Mesothelial cell of epicardium (in vitro differentiated cells): ENCODE measurements around the gene SAPCD2. TPM values are rescaled to one million over a fixed set of nuclear protein-coding genes. Genes with fewer than 3 reads are reported as not detected.

Experiments used
- DNase-seq, 2 experiments: peaks; one replicate each; pipeline ENCODE4 v3.0.0; 2021; ENCODE audit warnings: low spot score in 2 of 2; ENCODE audit not compliant: unreplicated experiment in 2 of 2
- H3K27ac Mint-ChIP-seq: 2 replicates; pipeline ENCODE4 v1.8.0; 2021; ENCODE audit warnings: mixed read lengths
- H3K27me3 Mint-ChIP-seq: 2 replicates; pipeline ENCODE4 v1.8.0; 2021; ENCODE audit warnings: low read depth, mixed read lengths
- H3K36me3 Mint-ChIP-seq: 2 replicates; pipeline ENCODE4 v1.8.0; 2021; ENCODE audit warnings: mixed read lengths
- H3K4me1 Mint-ChIP-seq: 2 replicates; pipeline ENCODE4 v1.8.0; 2021; ENCODE audit warnings: mixed read lengths
- H3K4me3 Mint-ChIP-seq: 2 replicates; pipeline ENCODE4 v1.8.0; 2021; ENCODE audit warnings: mild to moderate bottlenecking, moderate library complexity, mixed read lengths
- H3K9me3 Mint-ChIP-seq: 2 replicates; pipeline ENCODE4 v1.8.0; 2021; ENCODE audit warnings: mixed read lengths
- total RNA-seq: library from RNA; stranded (reverse); gene quantifications from 3 replicates; pipeline ENCODE4 v1.2.1, GENCODE V29; 2021
- TF ChIP-seq, protein P1 (sequence below): fragments of 200-600 bp; sonication (generic); IDR thresholded peaks from one replicate; pipeline ENCODE4 v1.5.0; 2021; ENCODE audit warnings: antibody characterized with exemption; ENCODE audit not compliant: unreplicated experiment

SAPCD2 gene
- total RNA-seq, 1 donor from 2014 or later, result 5.9 TPM

DNA sequence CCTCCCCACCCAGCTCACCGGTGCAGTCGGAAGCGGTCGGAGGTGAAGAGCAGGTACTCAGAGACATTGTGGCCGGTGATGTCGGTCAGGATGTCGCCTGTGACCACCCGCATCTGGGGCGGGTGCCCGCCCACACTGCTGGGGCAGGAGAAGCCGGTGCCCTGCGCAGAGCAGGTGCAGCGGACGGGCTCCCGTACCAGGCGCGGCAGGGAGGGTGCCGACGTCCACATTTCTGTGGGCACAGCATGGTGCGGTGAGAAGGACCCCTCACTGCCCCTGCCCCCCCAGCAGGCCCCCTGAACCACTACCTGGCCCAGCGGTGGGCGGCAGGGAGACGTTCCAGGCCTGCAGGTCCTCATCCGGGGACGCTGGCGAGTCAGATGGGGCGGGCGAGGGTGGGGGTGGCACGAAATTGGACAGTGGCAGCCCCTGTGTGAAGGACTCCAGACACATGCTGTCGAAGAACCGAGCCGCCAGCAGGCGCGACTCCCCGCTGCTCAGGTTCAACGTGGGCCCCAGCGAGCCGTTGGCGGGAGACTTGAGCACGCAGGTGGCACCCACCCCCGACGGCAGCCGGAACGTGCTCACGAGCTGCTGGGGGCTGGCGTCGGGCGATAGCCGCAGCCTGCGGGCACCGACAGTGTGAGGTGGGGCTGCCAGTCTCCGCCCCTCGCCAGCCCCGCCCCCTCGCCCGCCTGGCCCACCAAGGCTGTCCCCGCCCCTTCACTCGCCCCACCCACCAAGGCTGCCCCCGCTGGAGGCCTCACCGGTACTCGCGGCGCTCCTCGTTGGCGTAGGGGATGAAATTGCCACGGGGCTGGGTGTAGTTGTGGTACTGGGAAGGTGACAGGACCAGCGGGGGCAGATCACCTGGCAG lies 57.4 kb downstream of the SAPCD2 start:
- no peak overlapping the region for H3K4me3 Mint-ChIP-seq
- TF ChIP-seq, protein P1, sequence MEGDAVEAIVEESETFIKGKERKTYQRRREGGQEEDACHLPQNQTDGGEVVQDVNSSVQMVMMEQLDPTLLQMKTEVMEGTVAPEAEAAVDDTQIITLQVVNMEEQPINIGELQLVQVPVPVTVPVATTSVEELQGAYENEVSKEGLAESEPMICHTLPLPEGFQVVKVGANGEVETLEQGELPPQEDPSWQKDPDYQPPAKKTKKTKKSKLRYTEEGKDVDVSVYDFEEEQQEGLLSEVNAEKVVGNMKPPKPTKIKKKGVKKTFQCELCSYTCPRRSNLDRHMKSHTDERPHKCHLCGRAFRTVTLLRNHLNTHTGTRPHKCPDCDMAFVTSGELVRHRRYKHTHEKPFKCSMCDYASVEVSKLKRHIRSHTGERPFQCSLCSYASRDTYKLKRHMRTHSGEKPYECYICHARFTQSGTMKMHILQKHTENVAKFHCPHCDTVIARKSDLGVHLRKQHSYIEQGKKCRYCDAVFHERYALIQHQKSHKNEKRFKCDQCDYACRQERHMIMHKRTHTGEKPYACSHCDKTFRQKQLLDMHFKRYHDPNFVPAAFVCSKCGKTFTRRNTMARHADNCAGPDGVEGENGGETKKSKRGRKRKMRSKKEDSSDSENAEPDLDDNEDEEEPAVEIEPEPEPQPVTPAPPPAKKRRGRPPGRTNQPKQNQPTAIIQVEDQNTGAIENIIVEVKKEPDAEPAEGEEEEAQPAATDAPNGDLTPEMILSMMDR, result no peak
- no peaks in the 10 kb centered on the region for H3K27me3 Mint-ChIP-seq
- H3K9me3 Mint-ChIP-seq, result no peaks in the 10 kb centered on the region
- no peak overlapping the region for H3K27ac Mint-ChIP-seq
- no peak for DNase-seq
- H3K4me1 Mint-ChIP-seq, result no peaks in the 10 kb centered on the region
- peaks cover 15% of the 10 kb centered on the region for H3K36me3 Mint-ChIP-seq

Other genes starting within 250 kb of the SAPCD2 start
- 3.1 to 3.8 TPM (median 3.6 TPM) in 3 replicates for gene AJM1, start 228.1 kb downstream of the SAPCD2 start, total RNA-seq
- 159 to 168 TPM (median 168 TPM) in 3 replicates for gene PHPT1, start 221.1 kb downstream of the SAPCD2 start, total RNA-seq
- 20.1 to 22.6 TPM (median 20.3 TPM) in 3 replicates for gene MAMDC4, start 218.2 kb downstream of the SAPCD2 start, total RNA-seq
- 275 to 294 TPM (median 275 TPM) in 3 replicates for gene EDF1, start 204.2 kb downstream of the SAPCD2 start, total RNA-seq
- gene TRAF2, start 184.0 kb downstream of the SAPCD2 start, total RNA-seq, result 16.0 to 18.1 TPM (median 17.4 TPM) in 3 replicates
- gene FBXW5, start 125.8 kb downstream of the SAPCD2 start, total RNA-seq, result 58.9 to 62.3 TPM (median 59.8 TPM) in 3 replicates
- gene C8G, start 125.3 kb downstream of the SAPCD2 start, total RNA-seq, result 1.5 to 2.5 TPM (median 1.5 TPM) in 3 replicates
- 13.3 to 15.9 TPM (median 13.8 TPM) in 3 replicates for gene LCN12, start 118.3 kb downstream of the SAPCD2 start, total RNA-seq
- gene PTGDS, start 93.1 kb downstream of the SAPCD2 start, total RNA-seq, result 52.6 to 58.0 TPM (median 53.5 TPM) in 3 replicates
- 4.7 to 5.7 TPM (median 5.5 TPM) in 3 replicates for gene LCNL1, start 87.6 kb downstream of the SAPCD2 start, total RNA-seq
- 51.1 to 58.3 TPM (median 53.1 TPM) in 3 replicates for gene PAXX, start 78.1 kb downstream of the SAPCD2 start, total RNA-seq
- 1.5 to 2.9 TPM (median 1.7 TPM) in 3 replicates for gene CLIC3, start 74.0 kb downstream of the SAPCD2 start, total RNA-seq
- 57.7 to 59.3 TPM (median 58.7 TPM) in 3 replicates for gene ABCA2, start 42.3 kb downstream of the SAPCD2 start, total RNA-seq
- 0.09 to 0.13 TPM in 2 of 3 replicates, not detected in the other for gene FUT7, start 38.5 kb downstream of the SAPCD2 start, total RNA-seq
- gene NPDC1, start 24.4 kb downstream of the SAPCD2 start, total RNA-seq, result 75.8 to 84.0 TPM (median 77.9 TPM) in 3 replicates
- gene ENTPD2, start 16.5 kb downstream of the SAPCD2 start, total RNA-seq, result 4.8 to 6.3 TPM (median 5.2 TPM) in 3 replicates
- gene UAP1L1, start 7.0 kb upstream of the SAPCD2 start, total RNA-seq, result 4.6 to 5.7 TPM (median 5.5 TPM) in 3 replicates
- 61.1 to 65.1 TPM (median 61.2 TPM) in 3 replicates for gene MAN1B1, start 16.4 kb upstream of the SAPCD2 start, total RNA-seq
- 149 to 159 TPM (median 157 TPM) in 3 replicates for gene DPP7, start 44.2 kb upstream of the SAPCD2 start, total RNA-seq
- 0.58 to 0.99 TPM (median 0.64 TPM) in 3 replicates for gene GRIN1, start 68.6 kb upstream of the SAPCD2 start, total RNA-seq
- gene LRRC26, start 99.5 kb upstream of the SAPCD2 start, total RNA-seq, result not detected in 3 replicates
- gene TMEM210, start 101.5 kb upstream of the SAPCD2 start, total RNA-seq, result not detected in 3 replicates
- gene ANAPC2, start 118.0 kb upstream of the SAPCD2 start, total RNA-seq, result 86.1 to 89.3 TPM (median 87.1 TPM) in 3 replicates
- 40.9 to 43.8 TPM (median 42.8 TPM) in 3 replicates for gene SSNA1, start 118.1 kb upstream of the SAPCD2 start, total RNA-seq
- 16.7 to 18.5 TPM (median 17.6 TPM) in 3 replicates for gene TPRN, start 130.2 kb upstream of the SAPCD2 start, total RNA-seq
- 32.7 to 35.5 TPM (median 33.0 TPM) in 3 replicates for gene TMEM203, start 135.1 kb upstream of the SAPCD2 start, total RNA-seq
- 22.4 to 24.3 TPM (median 23.5 TPM) in 3 replicates for gene NDOR1, start 135.1 kb upstream of the SAPCD2 start, total RNA-seq
- 13.6 to 16.0 TPM (median 13.9 TPM) in 3 replicates for gene RNF208, start 151.7 kb upstream of the SAPCD2 start, total RNA-seq
- 1.5 to 1.9 TPM (median 1.7 TPM) in 3 replicates for gene CYSRT1, start 154.6 kb upstream of the SAPCD2 start, total RNA-seq
- 0.16 to 0.41 TPM (median 0.29 TPM) in 3 replicates for gene RNF224, start 156.9 kb upstream of the SAPCD2 start, total RNA-seq
- gene SLC34A3, start 160.3 kb upstream of the SAPCD2 start, total RNA-seq, result 0.23 to 0.27 TPM in 2 of 3 replicates, not detected in the other
- gene TUBB4B, start 170.7 kb upstream of the SAPCD2 start, total RNA-seq, result 146 to 152 TPM (median 148 TPM) in 3 replicates
- gene STPG3, start 180.7 kb upstream of the SAPCD2 start, total RNA-seq, result 0.18 to 0.29 TPM in 2 of 3 replicates, not detected in the other
- 51.6 to 54.8 TPM (median 53.3 TPM) in 3 replicates for gene NELFB, start 184.8 kb upstream of the SAPCD2 start, total RNA-seq
- 5.7 to 6.5 TPM (median 6.5 TPM) in 3 replicates for gene TOR4A, start 207.2 kb upstream of the SAPCD2 start, total RNA-seq
- 7.4 to 9.6 TPM (median 9.2 TPM) in 3 replicates for gene NRARP, start 231.7 kb upstream of the SAPCD2 start, total RNA-seq